ENCODE results near the gene SYNE2. TPM values are rescaled to one million over a fixed set of nuclear protein-coding genes. Genes with fewer than 3 reads are reported as not detected.

SYNE2 gene
- total and polyA plus RNA-seq, 10 of the 15 experiments (the other 5 are each of a cell fraction or from before 2014, with no cell fraction given) = 2.1 to 52.7 (median 38.1) TPM

- ChIA-PET SMC1A (ENCODE audit: uncharacterized antibody, unreplicated experiment) (no interaction called here), RAD21 (ENCODE audit: unreplicated experiment) (no interaction called here), POLR2A (no interaction called here), CTCF (interaction anchor here (0.8 kb wide), 1 partner anchor 69 kb away, joined by 3 read pairs; no protein-coding TSS in a partner anchor)
- TSS peak; percentile 33 for BruUV-seq (replicated peaks)
- H3K4me3 ChIP-seq = no peak overlapping the region
- TF ChIP-seq NR2C2 (IDR thresholded peaks at IDR 0.05; ENCODE audit: borderline replicate concordance, control insufficient read depth, insufficient read length, low read depth) (no peak), PKNOX1 (IDR thresholded peaks at IDR 0.05) (no peak), CREB1 (IDR thresholded peaks at IDR 0.05; ENCODE audit: low read depth) (no peak), EZH2 (IDR thresholded peaks at IDR 0.05; ENCODE audit: borderline replicate concordance, control insufficient read depth, low read depth, low read length) (no peak), CHD1 (IDR thresholded peaks at IDR 0.05; ENCODE audit: low read depth, low read length) (no peak), CBX5 (IDR thresholded peaks at IDR 0.05; ENCODE audit: low read depth) (no peak), IKZF2 (IDR thresholded peaks at IDR 0.05) (no peak), ZBTB4 (CRISPR knock-in tag; IDR thresholded peaks at IDR 0.05) (no peak), IRF5 (IDR thresholded peaks at IDR 0.05; ENCODE audit: borderline replicate concordance) (no peak), CTCF (IDR thresholded peaks at IDR 0.05 in 2 of 3, conservative IDR thresholded peaks at IDR 0.05 in 1 of 3; ENCODE audit: control insufficient read depth in 2 of 3, extremely low read depth in 1 of 3, insufficient read depth in 1 of 3, low read depth in 3 of 3, low read length in 3 of 3) (no peak), CBFB (IDR thresholded peaks at IDR 0.05; ENCODE audit: low read depth) (no peak), POLR2A (IDR thresholded peaks at IDR 0.05; ENCODE audit: low read depth, low read length) (no peak)
- no peak for FAIRE-seq
- no peak overlapping the region for H2AFZ ChIP-seq (ENCODE audit: control insufficient read depth, low read depth, low read length)
- in situ Hi-C loops (cut with MboI) = no loop called here
- H3K4me1 ChIP-seq (ENCODE audit: control insufficient read depth, insufficient read depth, low read length) = no peaks in the 10 kb centered on the region
- 85% methylated on average over 4 of the region's 4 CpGs for WGBS (ENCODE audit: insufficient coverage, insufficient replicate concordance, low lambda C conversion rate, missing lambda C conversion rate)
- ATAC-seq = no peak
- H3K9ac ChIP-seq (ENCODE audit: control insufficient read depth, insufficient read depth, low read length) = no peak overlapping the region
- no peaks in the 10 kb centered on the region for H4K20me1 ChIP-seq (ENCODE audit: control insufficient read depth, insufficient read depth)
- peaks cover 0 to 16% of the 10 kb centered on the region in 2 experiments; a peak in 2 of 4 replicates for H3K36me3 ChIP-seq (ENCODE audit: control insufficient read depth in 2 of 2, insufficient read depth in 2 of 2, low read length in 1 of 2)
- H3K27ac ChIP-seq (ENCODE audit: control insufficient read depth, insufficient read depth) = no peak overlapping the region
- no peaks in the 10 kb centered on the region for H3K27me3 ChIP-seq (replicated peaks in 1 of 2; ENCODE audit: control insufficient read depth in 2 of 2, insufficient read depth in 2 of 2, low read length in 1 of 2)
- no peaks in the 10 kb centered on the region for H3K9me3 ChIP-seq (replicated peaks; ENCODE audit: control insufficient read depth, insufficient read depth, low read length)
- no peaks in the 10 kb centered on the region for H3K79me2 ChIP-seq (ENCODE audit: control insufficient read depth, insufficient read depth, low read length)
- no peak overlapping the region for H3K4me2 ChIP-seq (ENCODE audit: control insufficient read depth, insufficient read depth)
- no peak for DNase-seq (ENCODE audit: low read depth, low spot score)
- intact Hi-C loops (cut with micrococcal nuclease; ENCODE audit: unreplicated experiment) = no loop called here
Observed at GRCh38 chr14:64098120-64098519, 245.3 kb downstream of the SYNE2 start.
